ENCODE data around the gene NSG1.
"Not testable (repeated sequence)": the region's sequence is repeated elsewhere in the genome, so short reads cannot be mapped to it uniquely, and the experiment has no call there.

The NSG1 gene

GRCh38 chr4:4416981-4417380 lies 30.1 kb downstream of the NSG1 start:
- DNase-seq (ENCODE audit: low read depth): no peak

GRCh38 chr4:4417886-4418285 lies 31.0 kb downstream of the NSG1 start:
- DNase-seq (ENCODE audit: low read depth): no peak

- no peak for DNase-seq (ENCODE audit: low read depth)
Observed at GRCh38 chr4:4418676-4419390, 31.9 kb downstream of the NSG1 start.

- DNase-seq (ENCODE audit: low read depth): no peak
Observed at GRCh38 chr4:4419896-4420295, 33.0 kb downstream of the NSG1 start.

GRCh38 chr4:4420421-4420820 lies 33.5 kb downstream of the NSG1 start:
- no peak for DNase-seq (ENCODE audit: low read depth)

- no peak for DNase-seq (ENCODE audit: low read depth)
Observed at GRCh38 chr4:4421356-4421755, 34.5 kb downstream of the NSG1 start.

- DNase-seq (ENCODE audit: low read depth): not testable (repeated sequence)
Observed at GRCh38 chr4:4422117-4422516, 35.2 kb downstream of the NSG1 start.

- DNase-seq (ENCODE audit: low read depth): no peak
Observed at GRCh38 chr4:4422856-4423499, 36.1 kb downstream of the NSG1 start.

GRCh38 chr4:4423706-4424498 lies 37.0 kb downstream of the NSG1 start:
- no peak for DNase-seq (ENCODE audit: low read depth)

- no peak for DNase-seq (ENCODE audit: low read depth)
Observed at GRCh38 chr4:4424499-4425115, 37.7 kb downstream of the NSG1 start.

- DNase-seq (ENCODE audit: low read depth): no peak
Observed at GRCh38 chr4:4425119-4425690, 38.3 kb downstream of the NSG1 start.

GRCh38 chr4:4425696-4426095 lies 38.8 kb downstream of the NSG1 start:
- DNase-seq (ENCODE audit: low read depth): no peak

- no peak for DNase-seq (ENCODE audit: low read depth)
Observed at GRCh38 chr4:4426511-4427120, 39.7 kb downstream of the NSG1 start.

- no peak for DNase-seq (ENCODE audit: low read depth)
Observed at GRCh38 chr4:4427121-4427870, 40.4 kb downstream of the NSG1 start.

- DNase-seq (ENCODE audit: low read depth): no peak
Observed at GRCh38 chr4:4427886-4428285, 41.0 kb downstream of the NSG1 start.

GRCh38 chr4:4428966-4429875 lies 42.3 kb downstream of the NSG1 start:
- DNase-seq (ENCODE audit: low read depth): no peak

GRCh38 chr4:4430492-4431195 lies 43.7 kb downstream of the NSG1 start:
- DNase-seq (ENCODE audit: low read depth): peak; percentile 96

GRCh38 chr4:4432341-4433125 lies 45.6 kb downstream of the NSG1 start:
- DNase-seq (ENCODE audit: low read depth): no peak

- DNase-seq (ENCODE audit: low read depth): no peak
Observed at GRCh38 chr4:4433941-4434340, 47.0 kb downstream of the NSG1 start.

All from EH (cell line).